MM.1S (cell line): ENCODE results near the gene SLC1A2.

Experiments used
- DNase-seq: peaks from one replicate; pipeline ENCODE4 v3.0.0-alpha.2; 2015
- H2AFZ ChIP-seq: fragments of 300-600 bp; sonication (generic); 2 replicates; pipeline ENCODE4 v1.6.0; 2016; ENCODE audit warnings: antibody characterized with exemption, low read length
- H3F3A ChIP-seq: fragments of 300-600 bp; sonication (generic); 2 replicates; pipeline ENCODE4 v1.6.1; 2016; ENCODE audit warnings: mild to moderate bottlenecking, antibody characterized with exemption, low read length, moderate library complexity, mixed read lengths; ENCODE audit not compliant: insufficient read depth
- H3K27ac ChIP-seq: fragments of 300-600 bp; sonication (generic); 2 replicates; pipeline ENCODE4 v1.5.1; 2016; ENCODE audit warnings: mild to moderate bottlenecking, low read length
- H3K27me3 ChIP-seq: fragments of 300-600 bp; sonication (generic); replicated peaks from 2 replicates; pipeline ENCODE4 v1.6.0; 2016; ENCODE audit warnings: low read length; ENCODE audit not compliant: insufficient read depth
- H3K36me3 ChIP-seq: fragments of 300-600 bp; sonication (generic); replicated peaks from 2 replicates; pipeline ENCODE4 v1.6.1; 2016; ENCODE audit warnings: mild to moderate bottlenecking, low read length, mixed read lengths; ENCODE audit not compliant: insufficient read depth
- H3K4me1 ChIP-seq: fragments of 300-600 bp; sonication (generic); 2 replicates; pipeline ENCODE4 v1.6.1; 2016; ENCODE audit warnings: low read length, mixed read lengths
- H3K4me2 ChIP-seq: fragments of 300-600 bp; sonication (generic); 2 replicates; pipeline ENCODE4 v1.6.0; 2016; ENCODE audit warnings: low read depth, low read length
- H3K4me3 ChIP-seq: fragments of 300-600 bp; sonication (generic); 2 replicates; pipeline ENCODE4 v1.5.1; 2016; ENCODE audit warnings: low read length, mixed read lengths
- H3K79me2 ChIP-seq: fragments of 300-600 bp; sonication (generic); 2 replicates; pipeline ENCODE4 v1.6.1; 2016; ENCODE audit warnings: mixed run types, low read length, mixed read lengths
- H3K9ac ChIP-seq: fragments of 300-600 bp; sonication (generic); 2 replicates; pipeline ENCODE4 v1.6.1; 2016; ENCODE audit warnings: low read length, mixed read lengths
- H3K9me2 ChIP-seq: fragments of 300-600 bp; sonication (generic); replicated peaks from 2 replicates; pipeline ENCODE4 v1.6.1; 2016; ENCODE audit warnings: mild to moderate bottlenecking, low read length, mixed read lengths; ENCODE audit not compliant: insufficient read depth
- H3K9me3 ChIP-seq: fragments of 300-600 bp; sonication (generic); replicated peaks from 2 replicates; pipeline ENCODE4 v1.6.1; 2016; ENCODE audit warnings: mild to moderate bottlenecking, low read length, mixed read lengths; ENCODE audit not compliant: insufficient read depth
- H4K20me1 ChIP-seq: fragments of 300-600 bp; sonication (generic); 2 replicates; pipeline ENCODE4 v1.6.1; 2016; ENCODE audit warnings: mild to moderate bottlenecking, low read length, moderate library complexity, mixed read lengths; ENCODE audit not compliant: insufficient read depth
- EZH2 ChIP-seq: fragments of 300-600 bp; sonication (generic); optimal IDR thresholded peaks from 2 replicates; pipeline ENCODE3; 2017; ENCODE audit warnings: low read depth, mild to moderate bottlenecking, antibody characterized with exemption, low read length, mixed read lengths
- EZH2phosphoT487 ChIP-seq: fragments of 300-600 bp; sonication (generic); IDR thresholded peaks from 2 replicates; pipeline ENCODE4 v1.6.1; 2018; ENCODE audit warnings: antibody characterized with exemption, low read length
- TF ChIP-seq, protein P1 (sequence below): fragments of 300-600 bp; sonication (generic); IDR thresholded peaks from 2 replicates; pipeline ENCODE4 v1.5.1; 2016; ENCODE audit warnings: antibody characterized with exemption, low read length, mixed read lengths

Gene SLC1A2

DNA sequence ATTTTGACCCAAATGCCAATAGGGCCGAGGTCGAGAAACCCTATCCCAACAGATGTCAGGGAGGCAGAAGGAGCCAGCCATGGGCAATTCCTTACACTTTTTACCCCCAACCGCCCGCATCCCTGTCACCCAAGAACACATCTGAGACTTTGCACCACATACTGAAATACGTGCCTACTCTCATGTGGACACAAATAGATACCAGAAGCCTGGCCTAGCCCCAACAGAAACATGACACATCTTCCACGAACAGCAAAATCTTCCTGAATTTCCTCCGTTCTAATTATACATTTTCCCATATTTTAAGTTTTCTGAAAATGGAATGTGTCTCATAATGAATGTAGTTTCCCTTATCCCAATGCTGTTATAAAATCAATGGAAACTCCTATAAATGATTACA, 64.7 kb downstream of the SLC1A2 start:
- H3K9me3 ChIP-seq, result no peaks in the 10 kb centered on the region
- no peaks in the 10 kb centered on the region for H3K4me1 ChIP-seq
- no peaks in the 10 kb centered on the region for H3K79me2 ChIP-seq
- H4K20me1 ChIP-seq, result no peaks in the 10 kb centered on the region
- no peak overlapping the region for H3K27ac ChIP-seq
- no peak overlapping the region for H3K4me3 ChIP-seq
- no peaks in the 10 kb centered on the region for H3K9me2 ChIP-seq
- H3K4me2 ChIP-seq, result no peak overlapping the region
- H2AFZ ChIP-seq, result no peak overlapping the region
- H3K36me3 ChIP-seq, result no peaks in the 10 kb centered on the region
- H3K9ac ChIP-seq, result no peak overlapping the region
- H3K27me3 ChIP-seq, result no peaks in the 10 kb centered on the region
- no peak for DNase-seq
- no peaks in the 10 kb centered on the region for H3F3A ChIP-seq
- TF ChIP-seq EZH2phosphoT487, result no peak
- TF ChIP-seq EZH2, result no peak
- TF ChIP-seq, protein P1, sequence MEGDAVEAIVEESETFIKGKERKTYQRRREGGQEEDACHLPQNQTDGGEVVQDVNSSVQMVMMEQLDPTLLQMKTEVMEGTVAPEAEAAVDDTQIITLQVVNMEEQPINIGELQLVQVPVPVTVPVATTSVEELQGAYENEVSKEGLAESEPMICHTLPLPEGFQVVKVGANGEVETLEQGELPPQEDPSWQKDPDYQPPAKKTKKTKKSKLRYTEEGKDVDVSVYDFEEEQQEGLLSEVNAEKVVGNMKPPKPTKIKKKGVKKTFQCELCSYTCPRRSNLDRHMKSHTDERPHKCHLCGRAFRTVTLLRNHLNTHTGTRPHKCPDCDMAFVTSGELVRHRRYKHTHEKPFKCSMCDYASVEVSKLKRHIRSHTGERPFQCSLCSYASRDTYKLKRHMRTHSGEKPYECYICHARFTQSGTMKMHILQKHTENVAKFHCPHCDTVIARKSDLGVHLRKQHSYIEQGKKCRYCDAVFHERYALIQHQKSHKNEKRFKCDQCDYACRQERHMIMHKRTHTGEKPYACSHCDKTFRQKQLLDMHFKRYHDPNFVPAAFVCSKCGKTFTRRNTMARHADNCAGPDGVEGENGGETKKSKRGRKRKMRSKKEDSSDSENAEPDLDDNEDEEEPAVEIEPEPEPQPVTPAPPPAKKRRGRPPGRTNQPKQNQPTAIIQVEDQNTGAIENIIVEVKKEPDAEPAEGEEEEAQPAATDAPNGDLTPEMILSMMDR, result no peak

DNA sequence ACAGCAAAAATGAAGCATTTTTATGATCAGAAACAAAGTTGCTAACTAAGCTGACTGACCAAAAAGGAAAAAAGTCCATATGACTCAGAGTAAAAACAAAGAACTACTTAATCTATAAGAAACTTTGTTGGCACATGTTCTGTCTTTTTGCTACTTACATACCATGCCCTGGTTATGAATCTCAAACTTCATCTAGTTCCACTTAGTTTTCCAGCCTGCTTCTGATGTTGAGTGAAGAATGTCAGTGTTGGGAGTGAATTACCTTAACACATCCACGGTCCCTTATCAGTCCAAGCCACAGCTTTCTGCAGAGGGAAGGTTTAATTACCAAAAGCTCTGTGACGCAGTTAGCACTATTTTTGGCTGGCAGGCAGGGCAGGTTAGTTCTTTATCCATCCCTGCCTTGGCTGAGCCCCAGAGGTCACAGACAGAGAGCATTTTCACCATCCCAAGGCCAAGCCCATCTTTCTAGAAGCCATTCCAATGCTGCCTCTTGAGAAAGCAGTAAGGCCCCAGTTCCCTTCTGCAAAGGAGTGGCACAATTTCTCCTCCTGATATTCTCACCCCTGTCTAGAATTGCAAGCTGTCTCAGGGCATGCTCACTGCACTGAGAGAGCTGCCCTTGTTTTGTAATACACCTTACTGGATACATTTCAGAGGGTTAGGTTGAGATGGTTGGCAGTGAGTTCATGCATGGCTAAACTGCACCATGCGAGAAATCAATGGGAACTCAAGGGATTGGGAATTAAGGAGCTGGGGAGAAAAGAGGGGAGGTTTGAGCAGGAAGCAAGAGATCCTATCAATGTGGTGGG, 67.1 kb downstream of the SLC1A2 start:
- TF ChIP-seq EZH2 (no peak), EZH2phosphoT487 (no peak)
- TF ChIP-seq, protein P1, result no peak
- H3K27ac ChIP-seq, result no peak overlapping the region

DNA sequence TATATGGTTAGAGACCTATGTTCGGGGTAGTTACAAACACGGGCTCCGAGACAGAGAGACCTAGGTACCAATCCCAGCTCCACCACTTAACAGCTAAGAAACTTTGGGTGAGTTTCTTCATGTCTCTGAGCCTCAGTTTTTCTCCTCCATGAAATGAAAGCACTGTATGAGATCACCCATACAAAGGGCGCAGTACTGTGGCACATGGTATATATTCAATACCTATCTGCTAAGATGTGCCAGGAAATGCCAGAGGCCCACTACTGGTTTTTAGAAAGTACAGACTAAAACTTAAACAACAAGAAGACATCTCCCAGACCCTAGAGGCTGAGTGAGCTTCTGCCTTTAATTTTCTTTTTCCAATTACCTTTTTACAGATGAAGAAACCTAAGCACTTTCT, 69.5 kb downstream of the SLC1A2 start:
- Histone ChIP-seq H3K4me2 (no peak overlapping the region), H3K36me3 (no peaks in the 10 kb centered on the region), H2AFZ (no peak overlapping the region), H3K9me3 (no peaks in the 10 kb centered on the region), H4K20me1 (no peaks in the 10 kb centered on the region), H3F3A (no peaks in the 10 kb centered on the region), H3K9me2 (no peaks in the 10 kb centered on the region), H3K27ac (no peak overlapping the region), H3K27me3 (no peaks in the 10 kb centered on the region), H3K9ac (no peak overlapping the region), H3K79me2 (no peaks in the 10 kb centered on the region), H3K4me3 (no peak overlapping the region), H3K4me1 (no peaks in the 10 kb centered on the region)
- TF ChIP-seq EZH2phosphoT487 (no peak), EZH2 (no peak)
- TF ChIP-seq, protein P1, result no peak
- DNase-seq, result no peak

More for the DNA sequence above, 67.1 kb downstream of the SLC1A2 start:
- H3K9ac ChIP-seq, result no peak overlapping the region
- H3K27me3 ChIP-seq, result no peaks in the 10 kb centered on the region
- DNase-seq, result no peak
- no peaks in the 10 kb centered on the region for H3K79me2 ChIP-seq
- H3K9me2 ChIP-seq, result no peaks in the 10 kb centered on the region
- H3K4me3 ChIP-seq, result no peak overlapping the region
- H2AFZ ChIP-seq, result no peak overlapping the region
- H3K4me1 ChIP-seq, result no peaks in the 10 kb centered on the region
- H3K4me2 ChIP-seq, result no peak overlapping the region
- H4K20me1 ChIP-seq, result no peaks in the 10 kb centered on the region
- no peaks in the 10 kb centered on the region for H3K36me3 ChIP-seq
- H3K9me3 ChIP-seq, result no peaks in the 10 kb centered on the region
- H3F3A ChIP-seq, result no peaks in the 10 kb centered on the region
